Cortex of kidney (tissue), 1 donor: ENCODE results near the gene NUP160.
"Not testable (repeated sequence)": the region's sequence is repeated elsewhere in the genome, so short reads cannot be mapped to it uniquely, and the experiment has no call there.

Experiments
- DNase-seq: peaks from one replicate; lab custom pipeline; 2025; lab: John Stamatoyannopoulos, UW

NUP160 gene

DNA sequence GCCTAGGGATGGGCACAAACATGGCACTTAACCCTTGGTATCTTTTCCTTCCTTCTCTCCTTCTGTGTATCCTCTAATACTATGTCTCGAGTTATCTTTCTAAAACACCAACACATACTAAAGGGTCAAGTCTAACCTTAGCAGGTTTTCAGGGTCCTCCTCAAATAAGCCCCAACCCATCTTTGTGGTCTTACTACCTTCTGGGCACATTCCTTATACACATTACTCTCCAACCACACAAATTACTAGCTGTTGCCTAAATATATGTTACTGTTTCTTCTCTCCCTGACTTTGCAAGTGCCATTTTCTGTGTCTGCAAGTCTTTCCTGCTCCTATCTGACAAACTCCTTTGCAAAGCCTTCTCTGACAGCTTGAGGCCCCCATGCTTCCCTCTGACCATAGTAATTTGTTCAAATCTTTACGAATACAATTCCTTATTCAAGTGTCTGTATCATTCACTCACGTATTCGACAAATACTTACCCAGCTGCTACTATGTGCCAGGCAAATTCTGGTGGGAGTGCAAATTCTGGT lies 15.8 kb upstream of the NUP160 start:
- no peak for DNase-seq

DNA sequence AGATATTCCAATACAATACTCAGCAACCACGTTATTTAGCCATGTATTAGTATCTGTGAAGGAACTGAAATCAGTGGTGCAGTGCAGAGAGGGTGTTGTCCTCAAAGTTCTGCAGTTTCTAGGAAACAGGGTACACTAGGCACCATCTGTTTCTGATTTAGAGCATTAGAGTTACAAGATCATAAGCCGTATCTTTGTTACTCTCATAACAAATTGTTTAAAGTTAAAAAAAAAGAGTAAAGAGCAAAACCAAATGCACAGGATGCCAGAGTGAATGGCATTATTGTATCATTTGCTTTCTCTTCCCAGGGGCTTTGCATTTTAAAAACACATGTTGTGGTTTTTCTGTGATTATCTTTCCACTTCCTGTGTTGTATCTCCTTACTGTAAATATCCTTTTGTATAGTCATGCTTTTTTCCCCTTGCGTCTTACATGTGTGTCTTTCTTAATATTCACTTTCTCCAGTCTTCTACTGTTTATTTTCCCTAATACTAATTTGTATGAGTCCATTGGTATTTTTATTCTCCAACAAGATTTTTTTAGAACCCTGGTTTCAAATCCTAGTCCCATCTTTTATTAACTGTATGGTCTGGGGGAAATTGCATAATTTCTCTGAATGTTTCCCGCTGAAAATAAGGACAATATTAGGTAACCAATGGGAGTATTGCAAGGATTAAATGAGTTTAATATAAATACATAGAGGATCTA lies 15.2 kb upstream of the NUP160 start:
- no peak for DNase-seq

DNA sequence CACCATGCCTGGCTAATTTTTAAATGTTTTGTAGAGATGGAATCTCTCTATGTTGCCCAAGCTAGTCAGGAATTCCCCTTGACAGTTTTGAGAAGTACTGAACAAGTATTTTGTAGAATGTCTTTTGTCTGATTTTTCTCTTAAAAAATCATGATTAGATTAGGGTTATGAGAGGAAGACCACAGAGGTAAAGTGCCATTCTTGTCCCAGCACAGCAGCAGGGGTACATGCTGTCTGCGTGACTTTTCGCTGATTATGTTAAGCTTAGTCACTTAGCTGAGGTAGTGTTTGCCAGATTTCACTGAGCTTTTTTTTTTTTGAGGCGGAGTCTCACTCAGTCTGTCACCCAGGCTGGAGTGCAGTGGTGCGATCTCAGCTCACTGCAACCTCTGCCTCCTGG lies 13.6 kb upstream of the NUP160 start:
- no peak for DNase-seq

DNA sequence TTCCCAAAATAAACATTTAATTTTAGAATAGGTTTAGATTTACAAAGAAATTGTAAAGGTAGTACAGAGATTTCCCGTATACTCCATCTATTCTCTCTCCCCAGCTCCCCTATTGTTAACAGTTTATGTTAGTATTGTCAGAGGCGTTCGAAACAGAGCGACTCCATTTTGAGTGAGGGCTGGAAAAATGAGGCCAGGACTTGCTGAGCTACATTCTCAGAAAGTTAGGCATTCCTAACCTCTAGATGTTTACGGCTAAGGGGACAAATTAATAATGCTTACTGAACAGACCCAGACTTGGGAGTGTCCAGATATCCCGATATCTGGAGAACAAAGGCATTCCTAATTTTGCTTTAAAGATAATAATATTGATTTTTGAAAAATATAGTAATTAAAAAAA lies 12.4 kb upstream of the NUP160 start:
- no peak for DNase-seq

DNA sequence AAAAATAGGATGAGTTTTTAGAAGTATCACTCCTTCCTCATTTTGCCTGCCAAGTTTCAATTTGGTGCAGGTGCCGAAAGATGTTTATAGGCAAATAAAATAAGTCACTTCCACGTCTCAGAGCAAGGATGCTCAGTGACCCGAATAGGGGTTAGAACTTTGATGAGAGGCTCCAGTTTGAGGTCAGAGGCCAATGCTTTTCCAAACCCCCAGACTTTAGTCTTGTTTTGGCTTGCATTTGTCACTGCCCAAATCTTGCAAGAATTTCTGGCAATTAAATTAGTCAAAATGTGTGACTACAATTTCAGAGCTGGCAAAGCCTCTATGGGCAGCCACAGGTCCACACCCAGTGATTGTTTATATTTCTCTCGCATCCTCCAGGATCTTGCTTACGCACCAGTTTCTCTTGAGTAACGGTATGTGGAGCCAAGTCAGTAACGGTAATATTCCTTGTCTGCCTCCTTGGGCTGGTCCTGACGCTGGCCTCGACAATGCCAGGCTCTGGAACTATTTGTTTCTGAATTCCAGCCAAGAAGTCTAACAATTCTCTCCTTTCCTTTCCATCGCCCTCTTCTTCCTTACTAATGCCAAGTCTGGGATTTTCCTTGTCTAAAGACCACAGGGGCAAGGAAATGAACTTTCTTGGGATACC lies 9.9 kb upstream of the NUP160 start:
- DNase-seq, result no peak

DNA sequence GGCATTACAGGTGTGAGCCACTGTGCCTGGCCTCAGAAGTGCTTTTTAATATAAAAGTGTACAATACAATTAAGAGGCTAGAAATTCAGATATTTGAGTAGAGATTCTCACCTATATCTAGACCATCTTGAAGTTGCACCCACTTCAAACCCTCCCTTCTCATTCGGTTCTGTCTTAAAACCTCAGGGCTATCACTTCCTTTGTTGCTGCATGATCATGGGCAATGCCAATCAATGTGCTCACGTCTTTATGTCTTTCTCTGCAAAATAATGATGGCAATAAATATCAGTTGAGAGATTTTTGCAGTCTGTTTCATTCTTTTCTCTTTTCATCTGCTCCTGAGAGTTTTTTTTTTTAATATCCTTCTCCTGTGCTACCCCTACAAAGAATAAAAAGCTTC lies 9.3 kb upstream of the NUP160 start:
- DNase-seq, result no peak

GRCh38 chr11:47856186-47856585 lies 8.0 kb upstream of the NUP160 start:
- DNase-seq, result no peak

- DNase-seq, result no peak
These were observed 6.5 kb upstream of the NUP160 start for GRCh38 chr11:47854667-47855066.

DNA sequence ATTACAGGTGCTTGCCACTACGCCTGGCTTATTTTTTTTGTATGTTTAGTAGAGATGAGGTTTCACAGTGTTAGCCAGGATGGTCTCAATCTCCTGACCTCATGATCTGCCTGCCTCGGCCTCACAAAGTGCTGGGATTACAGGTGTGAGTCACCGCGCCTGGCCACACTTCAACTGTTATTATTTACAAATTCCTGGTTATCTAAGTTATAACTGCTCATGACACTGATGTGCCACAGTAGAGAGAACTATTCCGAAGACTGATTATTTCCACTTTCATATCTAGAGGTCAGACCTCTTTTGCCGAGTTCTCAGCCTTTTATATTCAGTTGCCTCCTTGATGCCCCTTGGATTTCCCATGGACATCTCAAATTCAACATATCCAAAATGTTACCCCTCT lies 3.9 kb upstream of the NUP160 start:
- no peak for DNase-seq

DNA sequence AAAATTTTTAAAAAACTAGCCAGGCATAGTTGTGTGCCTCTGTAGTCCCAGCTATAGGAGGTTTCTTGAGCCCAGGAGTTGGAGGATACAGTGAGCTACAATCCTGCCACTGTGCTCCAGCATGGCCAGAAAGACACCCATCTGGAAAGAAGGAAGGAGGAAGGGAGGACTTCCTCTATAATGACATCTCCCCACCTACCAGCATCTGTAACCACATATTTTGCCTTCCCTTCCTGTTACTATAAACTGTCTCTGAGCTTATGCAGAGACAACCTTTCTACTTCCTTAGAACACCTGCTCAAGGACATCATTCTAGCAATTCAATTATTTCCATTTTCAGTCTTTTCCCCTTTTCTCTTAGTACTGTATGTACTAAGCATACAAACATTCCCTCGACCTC lies 2.2 kb upstream of the NUP160 start:
- DNase-seq, result no peak

GRCh38 chr11:47848700-47849155 lies 578 bp upstream of the NUP160 start:
- DNase-seq, result no peak

GRCh38 chr11:47847537-47847891 lies 636 bp downstream of the NUP160 start:
- no peak for DNase-seq

- DNase-seq, result no peak
These were observed 1.2 kb downstream of the NUP160 start for GRCh38 chr11:47846998-47847397.

- no peak for DNase-seq
These were observed 4.6 kb downstream of the NUP160 start for GRCh38 chr11:47843361-47844055.

DNA sequence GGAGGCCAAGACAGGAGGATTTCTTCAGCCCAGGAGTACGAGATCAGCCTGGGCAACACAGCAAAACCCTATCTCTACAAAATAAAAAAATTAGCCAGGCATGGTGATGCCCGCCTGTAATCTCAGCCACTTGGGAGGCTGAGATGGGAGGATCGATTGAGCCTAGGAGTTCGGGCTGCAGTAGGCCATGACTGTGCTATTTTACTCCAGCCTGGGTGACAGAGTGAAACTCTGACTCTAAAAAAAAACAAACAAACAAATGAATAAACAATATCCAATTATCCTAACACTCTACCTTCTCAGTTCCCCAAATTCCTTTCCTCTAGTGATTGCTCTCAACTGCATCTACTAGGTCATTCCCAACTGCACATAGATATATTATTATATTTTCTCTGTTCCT lies 5.4 kb downstream of the NUP160 start:
- no peak for DNase-seq

- DNase-seq, result no peak
These were observed 10.2 kb downstream of the NUP160 start for GRCh38 chr11:47837929-47838328.

DNA sequence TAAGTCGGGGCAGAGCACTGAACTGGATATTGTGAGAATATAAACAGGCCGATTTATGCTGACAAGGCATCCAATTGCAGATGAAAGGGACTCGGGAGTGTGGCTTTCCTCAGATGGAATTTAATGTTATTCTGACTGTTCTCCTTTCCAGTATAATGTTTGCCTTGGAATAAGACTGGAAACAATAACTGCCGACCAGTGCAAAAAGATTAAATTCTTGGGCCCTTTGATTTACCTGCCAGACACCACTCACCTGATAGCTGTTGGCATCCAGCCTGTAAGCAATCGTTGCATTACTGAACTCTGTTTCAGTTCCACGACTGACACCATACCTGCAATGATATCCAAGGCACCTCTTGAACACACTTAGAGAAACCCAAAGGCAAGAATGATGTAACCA lies 10.9 kb downstream of the NUP160 start:
- no peak for DNase-seq

DNA sequence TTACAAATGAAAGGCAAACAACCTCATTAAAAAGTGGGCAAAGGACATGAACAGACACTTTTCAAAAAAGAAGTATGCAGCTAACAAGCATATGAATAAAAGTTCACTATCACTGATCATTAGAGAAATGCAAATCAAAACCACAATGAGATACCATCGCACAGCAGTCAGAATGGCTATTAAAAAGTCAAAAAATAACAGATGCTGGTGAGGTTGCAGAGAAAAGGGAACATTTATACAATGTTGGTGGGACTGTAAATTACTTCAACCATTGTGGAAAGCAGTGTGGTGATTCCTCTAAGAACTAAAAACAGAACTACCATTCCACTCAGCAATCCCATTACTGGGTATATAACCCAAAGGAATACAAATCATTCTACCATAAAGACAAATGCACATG lies 18.1 kb downstream of the NUP160 start:
- DNase-seq, result not testable (repeated sequence)

GRCh38 chr11:47828284-47828683 lies 19.9 kb downstream of the NUP160 start:
- no peak for DNase-seq

DNA sequence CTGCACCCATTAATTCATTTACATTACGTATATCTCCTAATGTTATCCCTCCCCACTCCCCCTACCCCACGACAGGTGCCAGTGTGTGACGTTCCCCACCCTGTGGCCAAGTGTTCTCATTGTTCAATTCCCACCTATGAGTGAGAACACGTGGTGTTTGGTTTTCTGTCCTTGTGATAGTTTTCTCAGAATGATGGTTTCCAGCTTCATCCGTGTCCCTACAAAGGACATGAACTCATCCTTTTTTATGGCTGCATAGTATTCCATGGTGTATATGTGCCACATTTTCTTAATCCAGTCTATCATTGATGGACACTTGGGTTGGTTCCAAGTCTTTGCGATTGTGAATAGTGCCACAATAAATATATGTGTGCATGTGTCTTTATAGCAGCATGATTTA lies 25.5 kb downstream of the NUP160 start:
- not testable (repeated sequence) for DNase-seq

DNA sequence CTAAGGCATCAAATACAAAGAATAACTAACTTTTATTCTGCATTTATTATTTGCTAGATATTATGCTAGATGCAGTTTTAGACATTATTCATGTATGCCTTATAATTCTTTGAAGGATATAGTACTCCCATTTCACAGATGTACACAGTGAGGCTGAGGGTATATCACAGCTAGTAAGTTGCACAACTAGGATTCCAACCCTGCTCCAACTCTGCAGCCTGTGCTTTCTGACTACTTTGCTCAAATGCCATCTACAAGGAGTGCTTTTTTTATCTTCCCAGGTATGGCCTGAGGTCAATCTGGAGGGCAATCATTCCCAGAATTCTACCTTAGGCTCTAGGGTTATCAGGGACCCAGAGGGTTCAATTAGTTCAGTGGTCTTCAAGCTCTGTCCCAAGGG lies 28.4 kb downstream of the NUP160 start:
- DNase-seq, result no peak

GRCh38 chr11:47800759-47801158 lies 47.4 kb downstream of the NUP160 start:
- DNase-seq, result no peak

GRCh38 chr11:47797633-47798032 lies 50.5 kb downstream of the NUP160 start:
- DNase-seq, result no peak
